ENCODE results near the gene OPALIN. TPM values are rescaled to one million over a fixed set of nuclear protein-coding genes. Genes with fewer than 3 reads are reported as not detected.

Gene OPALIN
- total RNA-seq, 4 donors from 2014 or later, result not detected

DNA sequence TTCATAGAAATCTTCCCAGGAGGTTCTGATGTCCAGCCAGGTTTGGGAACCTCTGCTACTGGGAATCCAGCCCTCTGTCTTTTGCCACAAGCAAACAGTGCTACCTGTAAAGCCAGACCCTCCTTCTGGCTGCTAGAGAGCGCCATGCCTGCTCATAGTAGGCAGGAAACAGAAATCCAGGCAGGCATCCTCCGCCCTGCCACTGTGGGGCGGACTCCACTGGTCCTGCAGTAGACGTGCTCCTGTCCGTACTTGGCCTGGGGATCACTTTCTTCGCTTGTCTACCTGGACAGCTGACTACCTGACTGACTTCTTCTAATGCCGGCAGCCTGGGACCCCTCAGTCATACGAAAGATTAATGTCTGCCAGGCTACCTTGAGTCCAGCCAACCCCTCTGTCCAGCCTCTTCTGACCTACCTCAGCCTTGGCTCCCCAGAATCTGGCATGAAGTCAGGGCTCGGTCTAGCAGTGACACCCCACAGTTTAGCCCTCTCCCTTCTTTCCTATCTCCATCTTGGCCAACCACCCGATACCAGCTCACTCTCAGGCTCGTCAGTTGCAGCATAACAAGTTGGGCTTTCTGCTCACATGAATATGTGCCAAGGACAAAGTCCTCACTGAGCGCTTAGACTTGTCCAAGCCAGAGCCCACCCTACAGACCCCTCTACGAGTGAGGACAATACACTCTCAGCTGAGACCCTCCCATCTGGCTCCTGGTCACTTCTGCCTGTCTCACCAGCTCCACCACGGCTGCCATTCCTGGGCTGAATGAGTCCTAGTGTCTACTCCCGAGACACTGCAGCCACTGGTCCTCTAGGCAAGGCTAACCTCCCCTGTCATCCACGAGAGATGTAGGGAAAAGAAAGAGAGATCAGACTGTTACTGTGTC lies 43.9 kb upstream of the OPALIN start:
- peaks cover 0 to 6% (median 0%) of the 10 kb centered on the region in 4 donors for H3K4me1 ChIP-seq
- 83% methylated on average over 13 of the region's 16 CpGs for WGBS
- no peaks in the 10 kb centered on the region for H3K9me3 ChIP-seq
- no peak for DNase-seq (ENCODE audit: extremely low spot score)
- H3K27me3 ChIP-seq, result peaks cover 0 to 32% (median 0%) of the 10 kb centered on the region in 4 donors
- intact Hi-C loops (cut with DNase I), result no loop called here
- H3K36me3 ChIP-seq, result no peaks in the 10 kb centered on the region
- H3K27ac ChIP-seq (replicated peaks in 1 of 4), result no peak overlapping the region
- TF ChIP-seq EP300 (IDR thresholded peaks at IDR 0.05) (no peak), POLR2AphosphoS5 (IDR thresholded peaks at IDR 0.05) (no peak), POLR2A (IDR thresholded peaks at IDR 0.05; ENCODE audit: low read depth) (no peak)
- TF ChIP-seq, protein P1, sequence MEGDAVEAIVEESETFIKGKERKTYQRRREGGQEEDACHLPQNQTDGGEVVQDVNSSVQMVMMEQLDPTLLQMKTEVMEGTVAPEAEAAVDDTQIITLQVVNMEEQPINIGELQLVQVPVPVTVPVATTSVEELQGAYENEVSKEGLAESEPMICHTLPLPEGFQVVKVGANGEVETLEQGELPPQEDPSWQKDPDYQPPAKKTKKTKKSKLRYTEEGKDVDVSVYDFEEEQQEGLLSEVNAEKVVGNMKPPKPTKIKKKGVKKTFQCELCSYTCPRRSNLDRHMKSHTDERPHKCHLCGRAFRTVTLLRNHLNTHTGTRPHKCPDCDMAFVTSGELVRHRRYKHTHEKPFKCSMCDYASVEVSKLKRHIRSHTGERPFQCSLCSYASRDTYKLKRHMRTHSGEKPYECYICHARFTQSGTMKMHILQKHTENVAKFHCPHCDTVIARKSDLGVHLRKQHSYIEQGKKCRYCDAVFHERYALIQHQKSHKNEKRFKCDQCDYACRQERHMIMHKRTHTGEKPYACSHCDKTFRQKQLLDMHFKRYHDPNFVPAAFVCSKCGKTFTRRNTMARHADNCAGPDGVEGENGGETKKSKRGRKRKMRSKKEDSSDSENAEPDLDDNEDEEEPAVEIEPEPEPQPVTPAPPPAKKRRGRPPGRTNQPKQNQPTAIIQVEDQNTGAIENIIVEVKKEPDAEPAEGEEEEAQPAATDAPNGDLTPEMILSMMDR (IDR thresholded peaks at IDR 0.05), result no peak
- H3K4me3 ChIP-seq, result no peak overlapping the region

DNA sequence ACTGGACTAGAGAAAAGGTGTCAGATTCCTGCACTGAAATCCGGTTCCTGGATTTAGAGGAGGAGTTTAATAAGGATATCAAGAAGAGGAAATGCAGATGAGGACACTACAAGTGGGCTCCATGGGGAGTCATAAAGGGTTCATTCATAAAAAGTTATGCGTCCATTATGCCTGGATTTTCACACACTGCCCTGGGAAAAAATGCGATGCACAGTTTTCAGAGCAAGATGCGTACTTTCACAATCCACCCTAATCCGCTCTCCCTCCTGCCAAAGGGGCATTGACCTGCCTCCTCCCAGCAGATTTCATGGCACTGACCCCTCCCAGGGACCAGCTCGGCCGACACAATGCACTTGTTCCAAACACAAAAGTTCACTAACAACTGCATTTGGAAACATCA lies 42.2 kb upstream of the OPALIN start:
- peaks cover 2 to 9% (median 3%) of the 10 kb centered on the region in 4 donors for H3K4me1 ChIP-seq
- H3K4me3 ChIP-seq, result no peak overlapping the region
- TF ChIP-seq, protein P1 (IDR thresholded peaks at IDR 0.05), result no peak
- TF ChIP-seq POLR2A (IDR thresholded peaks at IDR 0.05; ENCODE audit: low read depth) (no peak), EP300 (IDR thresholded peaks at IDR 0.05) (no peak), POLR2AphosphoS5 (IDR thresholded peaks at IDR 0.05) (no peak)
- no peaks in the 10 kb centered on the region for H3K36me3 ChIP-seq
- WGBS, result 67% methylated on average over 7 of the region's 7 CpGs
- H3K27ac ChIP-seq (replicated peaks in 1 of 4), result no peak overlapping the region
- peaks cover 0 to 34% (median 0%) of the 10 kb centered on the region in 4 donors for H3K27me3 ChIP-seq
- no peaks in the 10 kb centered on the region for H3K9me3 ChIP-seq
- DNase-seq (ENCODE audit: extremely low spot score), result no peak
- intact Hi-C loops (cut with DNase I), result no loop called here

DNA sequence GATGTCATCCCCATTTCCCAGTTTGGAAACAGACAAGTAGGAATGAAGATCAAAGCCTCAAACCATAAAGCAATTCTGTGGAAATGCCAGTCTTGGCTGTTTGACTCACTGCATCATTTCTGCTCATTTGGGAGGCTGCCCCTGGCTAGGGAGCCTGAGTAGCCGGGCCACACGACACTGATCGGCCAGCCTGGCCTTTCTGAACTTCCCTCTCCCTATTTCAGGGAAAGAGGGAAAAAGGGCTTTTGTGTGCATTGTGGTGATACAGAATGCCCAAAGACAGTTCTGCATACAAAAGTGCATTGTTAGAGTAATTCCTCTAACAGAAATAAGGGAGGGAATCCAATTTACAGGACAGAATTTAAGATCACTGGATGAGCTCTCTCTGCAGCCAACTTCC lies 41.7 kb upstream of the OPALIN start:
- no peak overlapping the region for H3K4me3 ChIP-seq
- no peak overlapping the region for H3K27ac ChIP-seq (replicated peaks in 1 of 4)
- DNase-seq (ENCODE audit: extremely low spot score), result no peak
- H3K27me3 ChIP-seq, result peaks cover 0 to 32% (median 0%) of the 10 kb centered on the region in 4 donors
- peaks cover 5 to 10% (median 6%) of the 10 kb centered on the region in 4 donors for H3K4me1 ChIP-seq
- H3K9me3 ChIP-seq, result no peaks in the 10 kb centered on the region
- WGBS, result 61% methylated on average over 3 of the region's 3 CpGs
- intact Hi-C loops (cut with DNase I), result no loop called here
- no peaks in the 10 kb centered on the region for H3K36me3 ChIP-seq
- no peak for TF ChIP-seq POLR2A (IDR thresholded peaks at IDR 0.05; ENCODE audit: low read depth)
- TF ChIP-seq, protein P1 (IDR thresholded peaks at IDR 0.05), result no peak
- no peak for TF ChIP-seq POLR2AphosphoS5 (IDR thresholded peaks at IDR 0.05)
- TF ChIP-seq EP300 (IDR thresholded peaks at IDR 0.05), result no peak

DNA sequence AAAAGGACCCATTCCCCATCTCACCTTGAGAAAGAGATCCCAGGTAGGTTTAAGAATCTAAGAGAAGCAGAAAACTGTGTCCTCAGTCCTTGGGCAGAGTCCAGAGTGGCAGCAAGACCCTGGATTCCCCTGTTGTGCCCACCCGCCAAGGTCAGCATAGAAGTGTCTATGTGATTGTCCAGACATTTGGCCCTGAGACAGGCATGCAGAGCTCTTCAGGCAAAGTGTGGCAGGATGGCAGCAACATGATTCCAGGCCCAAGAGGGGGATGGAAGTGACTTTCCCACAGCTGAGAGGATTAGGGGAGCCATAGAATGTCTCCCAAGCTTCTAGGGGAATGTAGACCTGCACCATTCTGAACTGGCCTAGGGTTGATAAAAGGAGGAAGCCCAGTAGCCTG lies 39.1 kb upstream of the OPALIN start:
- WGBS, result 100% methylated on average over 1 of the region's 1 CpG
- Histone ChIP-seq H3K9me3 (no peaks in the 10 kb centered on the region), H3K36me3 (no peaks in the 10 kb centered on the region), H3K27me3 (peaks cover 0 to 27% (median 0%) of the 10 kb centered on the region in 4 donors), H3K4me3 (no peak overlapping the region), H3K27ac (replicated peaks in 1 of 4) (no peak overlapping the region), H3K4me1 (peaks cover 5 to 10% (median 6%) of the 10 kb centered on the region in 4 donors)
- no peak for TF ChIP-seq EP300 (IDR thresholded peaks at IDR 0.05)
- no peak for TF ChIP-seq POLR2A (IDR thresholded peaks at IDR 0.05; ENCODE audit: low read depth)
- TF ChIP-seq, protein P1 (IDR thresholded peaks at IDR 0.05), result no peak
- TF ChIP-seq POLR2AphosphoS5 (IDR thresholded peaks at IDR 0.05), result no peak
- intact Hi-C loops (cut with DNase I), result loop anchor here (2.0 kb wide), 1 partner anchor 115 kb away; the partner anchor contains the start of gene TLL2
- DNase-seq (ENCODE audit: extremely low spot score), result no peak

Measured in esophagus muscularis mucosa (tissue), 4 donors.